ENCODE results near the gene URB1.

- TF ChIP-seq ZNF274 (IDR thresholded peaks at IDR 0.05; ENCODE audit: low read depth, low read length) (no peak), YY1 (IDR thresholded peaks at IDR 0.05; ENCODE audit: insufficient read depth, insufficient read length) (no peak)
Observed at GRCh38 chr21:32350981-32351380, 41.8 kb downstream of the URB1 start.

Data from NT2/D1 (cell line).